Esophagus squamous epithelium (tissue), 5 donors: ENCODE results near the gene C6orf163. TPM values are rescaled to one million over a fixed set of nuclear protein-coding genes. Genes with fewer than 3 reads are reported as not detected.

Source experiments
- DNase-seq: peaks from one replicate; lab custom pipeline; 2025; lab: John Stamatoyannopoulos, UW
- H3K27ac ChIP-seq, 4 donors: fragments of 200-600 bp; sonication (generic); one replicate each; pipeline ENCODE4 v1.5.1; 2016 to 2019; ENCODE audit warnings: mild to moderate bottlenecking in 1 of 4
- H3K27me3 ChIP-seq, 4 donors: fragments of 200-600 bp; sonication (generic); 1 replicate in 3 of 4; 2 replicates in 1 of 4; pipeline versions ENCODE4 v1.5.1 to v1.6.0; 2017 to 2021; ENCODE audit warnings: antibody characterized with exemption in 1 of 4
- H3K36me3 ChIP-seq, 3 donors: fragments of 200-600 bp; sonication (generic); one replicate each; pipeline ENCODE4 v1.5.1; 2016 to 2019
- H3K4me1 ChIP-seq, 3 donors: fragments of 200-600 bp; sonication (generic); one replicate each; pipeline ENCODE4 v1.5.1; 2017 to 2019
- H3K4me3 ChIP-seq, 4 donors: fragments of 200-600 bp; sonication (generic); 1 replicate in 3 of 4; 2 replicates in 1 of 4; pipeline ENCODE4 v1.5.1; 2016 to 2019; ENCODE audit warnings: mild to moderate bottlenecking in 2 of 4, moderate library complexity in 1 of 4
- H3K9me3 ChIP-seq, 3 donors: fragments of 200-600 bp; sonication (generic); one replicate each; pipeline ENCODE4 v1.5.1; 2016 to 2019
- CTCF ChIP-seq, 6 experiments: fragments of 450-650 bp in 4 of 6; fragments of 200-600 bp in 2 of 6; sonication (generic) in 2 of 6; IDR thresholded peaks; one replicate each; pipeline ENCODE4 v1.5.1; 2016 to 2019; ENCODE audit warnings: antibody characterized with exemption in 6 of 6, mild to moderate bottlenecking in 4 of 6, moderate library complexity in 4 of 6
- POLR2A ChIP-seq, 4 donors: fragments of 450-650 bp; IDR thresholded peaks; one replicate each; pipeline ENCODE4 v1.6.1; 2017; ENCODE audit warnings: antibody characterized with exemption in 4 of 4, mild to moderate bottlenecking in 4 of 4, moderate library complexity in 3 of 4
- WGBS, 2 donors: methylation state at CpG; one replicate each; pipeline ENCODE4 v1.1.5; 2018; 5-methylcytosine and 5-hydroxymethylcytosine counted together
- intact Hi-C: fragments of 100-400 bp; cut with DNase I; formaldehyde crosslinking; loops from one replicate; pipeline ENCODE4 v1.15.0; 2022
- total RNA-seq, 4 donors: library from RNA; depleted of rRNA; stranded (reverse); fragments of >200 nt; gene quantifications; one replicate each; pipeline ENCODE4 v1.1.0, GENCODE V29; 2016
- donor health status: DM: yes; HTN: yes; CAD: no.

Gene C6orf163
- total RNA-seq, 4 donors from 2014 or later = 0.35 to 3.1 (median 1.2) TPM

- H3K27me3 ChIP-seq = no peaks in the 10 kb centered on the region
- H3K4me3 ChIP-seq = no peak overlapping the region
- peaks cover 0 to 5% (median 0%) of the 10 kb centered on the region in 3 donors for H3K9me3 ChIP-seq
- no peaks in the 10 kb centered on the region for H3K36me3 ChIP-seq
- H3K27ac ChIP-seq = no peak overlapping the region
- no peak for DNase-seq
- no peak for TF ChIP-seq CTCF (IDR thresholded peaks at IDR 0.05)
- no peak for TF ChIP-seq POLR2A (IDR thresholded peaks at IDR 0.05)
- H3K4me1 ChIP-seq = no peaks in the 10 kb centered on the region
- WGBS, 2 donors = 53 to 61% methylated on average over 2 to 3 of the region's 3 CpGs
- intact Hi-C loops = no loop called here
Observed at GRCh38 chr6:87366899-87367298, 22.3 kb downstream of the C6orf163 start.

DNA sequence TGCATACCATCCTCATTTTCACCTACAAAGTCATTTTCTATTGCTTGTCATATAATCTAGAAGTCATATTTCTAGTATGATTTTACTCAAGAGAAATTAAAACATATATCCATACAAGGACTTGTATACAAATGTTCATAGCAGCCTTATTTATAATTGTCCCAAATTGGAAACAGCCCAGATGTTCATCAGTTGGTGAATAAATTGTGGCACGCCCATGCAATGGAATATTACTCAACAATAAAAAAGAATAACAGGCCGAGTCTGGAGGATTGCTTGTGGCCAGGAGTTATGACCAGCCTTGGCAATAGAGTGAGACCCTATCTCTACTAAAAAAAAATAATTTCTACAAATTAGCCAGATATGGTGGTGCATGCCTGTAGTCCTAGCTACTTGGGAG, 28.8 kb downstream of the C6orf163 start:
- no peaks in the 10 kb centered on the region for H3K27me3 ChIP-seq
- H3K4me1 ChIP-seq = no peaks in the 10 kb centered on the region
- H3K36me3 ChIP-seq = no peaks in the 10 kb centered on the region
- no peak for DNase-seq
- TF ChIP-seq POLR2A (IDR thresholded peaks at IDR 0.05) = no peak
- TF ChIP-seq CTCF (IDR thresholded peaks at IDR 0.05) = no peak
- intact Hi-C loops = no loop called here
- H3K4me3 ChIP-seq = no peak overlapping the region
- no peak overlapping the region for H3K27ac ChIP-seq
- peaks cover 0 to 5% (median 0%) of the 10 kb centered on the region in 3 donors for H3K9me3 ChIP-seq
- 91 to 95% methylated on average over 2 of the region's 2 CpGs for WGBS, 2 donors

GRCh38 chr6:87375315-87375714, 30.7 kb downstream of the C6orf163 start:
- no peak for DNase-seq
- no peaks in the 10 kb centered on the region for H3K9me3 ChIP-seq
- intact Hi-C loops = no loop called here
- WGBS, 2 donors = 49 to 64% methylated on average over 2 of the region's 2 CpGs
- no peak overlapping the region for H3K27ac ChIP-seq
- no peaks in the 10 kb centered on the region for H3K27me3 ChIP-seq
- TF ChIP-seq POLR2A (IDR thresholded peaks at IDR 0.05) = no peak
- TF ChIP-seq CTCF (IDR thresholded peaks at IDR 0.05) = no peak
- no peak overlapping the region for H3K4me3 ChIP-seq
- no peaks in the 10 kb centered on the region for H3K36me3 ChIP-seq
- no peaks in the 10 kb centered on the region for H3K4me1 ChIP-seq

DNA sequence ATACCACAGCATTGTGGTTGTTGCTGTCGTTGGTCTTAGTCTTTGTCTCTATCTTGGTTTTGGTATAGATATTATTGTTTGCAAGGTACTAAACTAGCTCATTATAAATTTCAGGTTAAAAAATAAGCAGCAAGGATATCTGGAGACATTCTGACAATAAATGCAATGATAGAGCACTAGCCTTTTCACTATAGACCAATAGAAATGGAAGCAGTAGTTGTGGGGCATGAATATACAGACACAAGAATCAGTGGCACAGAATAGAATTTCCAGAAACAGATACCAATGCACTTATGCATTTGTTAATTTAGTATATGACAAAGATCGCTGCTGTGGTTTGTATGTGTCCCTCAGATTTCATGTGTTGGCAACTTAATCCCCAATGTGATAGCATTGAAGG, 32.0 kb downstream of the C6orf163 start:
- Histone ChIP-seq H3K4me1 (no peaks in the 10 kb centered on the region), H3K9me3 (no peaks in the 10 kb centered on the region), H3K36me3 (no peaks in the 10 kb centered on the region), H3K27ac (no peak overlapping the region), H3K27me3 (no peaks in the 10 kb centered on the region), H3K4me3 (no peak overlapping the region)
- no peak for DNase-seq
- 93 to 95% methylated on average over 2 of the region's 2 CpGs for WGBS, 2 donors
- intact Hi-C loops = no loop called here
- TF ChIP-seq POLR2A (IDR thresholded peaks at IDR 0.05) (no peak), CTCF (IDR thresholded peaks at IDR 0.05) (no peak)

GRCh38 chr6:87378947-87379346, 34.3 kb downstream of the C6orf163 start:
- Histone ChIP-seq H3K27me3 (no peaks in the 10 kb centered on the region), H3K36me3 (no peaks in the 10 kb centered on the region), H3K4me1 (no peaks in the 10 kb centered on the region), H3K9me3 (no peaks in the 10 kb centered on the region), H3K4me3 (no peak overlapping the region), H3K27ac (no peak overlapping the region)
- 69 to 77% methylated on average over 4 of the region's 4 CpGs for WGBS, 2 donors
- intact Hi-C loops = no loop called here
- no peak for DNase-seq
- no peak for TF ChIP-seq CTCF (IDR thresholded peaks at IDR 0.05)
- TF ChIP-seq POLR2A (IDR thresholded peaks at IDR 0.05) = no peak
